Stimulated activated CD4-positive, alpha-beta T cell treated with anti-CD3 and anti-CD28 coated beads, TNF-alpha, amount 100 ng/mL, for 1 hour (primary cell): Measurements from ENCODE around the gene RNF115.
"Not testable (repeated sequence)": the region's sequence is repeated elsewhere in the genome, so short reads cannot be mapped to it uniquely, and the experiment has no call there.

Experiments used
- DNase-seq, 3 donors: peaks; one replicate each; pipeline ENCODE4 v3.0.0-alpha.2; 2020; ENCODE audit warnings: low read depth in 3 of 3, low spot score in 1 of 3

Gene RNF115

DNA sequence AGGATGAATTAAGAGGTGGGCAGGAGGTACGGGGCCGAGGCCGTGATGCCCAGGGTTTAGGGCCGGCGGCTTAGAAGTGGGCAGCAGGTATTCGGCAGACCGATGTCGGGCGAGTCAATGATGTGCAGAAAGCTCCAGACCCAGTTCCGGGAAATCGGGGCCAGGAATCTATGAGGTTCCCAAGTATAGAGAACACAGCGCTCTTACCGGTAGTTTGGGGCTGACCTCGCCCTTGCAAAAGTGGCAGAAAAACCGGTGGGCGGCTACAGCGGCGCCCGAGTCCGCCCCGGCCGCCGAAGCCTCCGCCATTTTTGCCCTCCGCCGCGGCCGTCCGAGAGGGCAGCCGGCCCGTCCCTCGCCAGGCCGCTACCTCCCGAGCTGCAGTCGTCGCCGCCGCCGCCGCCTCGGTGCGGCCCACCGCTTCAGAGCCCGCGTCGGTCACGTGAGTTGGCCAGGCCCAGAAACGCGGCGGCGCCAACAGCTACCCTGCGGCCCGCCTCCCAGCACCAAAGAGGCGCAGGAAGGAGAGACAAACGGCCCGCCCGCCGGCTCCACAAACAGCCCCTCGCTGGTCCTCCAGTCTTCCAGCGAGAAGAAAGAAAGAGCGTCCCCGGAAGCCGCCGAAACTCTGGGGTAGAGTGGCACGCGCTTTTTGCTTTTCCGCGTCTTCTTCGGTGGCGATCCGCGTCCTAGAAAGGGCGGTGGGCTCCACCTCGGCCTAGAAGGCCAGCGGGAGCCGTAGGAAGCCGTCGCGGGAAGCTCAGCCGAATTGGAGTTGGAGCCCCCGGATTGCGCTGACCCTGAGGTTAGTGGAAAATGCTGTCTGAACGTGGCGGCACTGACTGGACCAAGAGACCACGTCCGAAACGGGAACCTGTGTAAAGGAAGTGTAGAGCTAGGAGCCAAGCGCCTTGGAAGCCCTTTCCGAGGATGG is at the start of gene RNF115, which contains the start of gene POLR3C:
TSS of gene RNF115 (minus strand) at position 531 of the 934 bp plus-strand sequence. CDS start at position 309, 222 bp downstream.
TSS of gene POLR3C (plus strand) at position 636 of the 934 bp plus-strand sequence. CDS start 1,577 bp downstream, outside the sequence.
- peak; percentile 70 to 75 (median 71) for DNase-seq

DNA sequence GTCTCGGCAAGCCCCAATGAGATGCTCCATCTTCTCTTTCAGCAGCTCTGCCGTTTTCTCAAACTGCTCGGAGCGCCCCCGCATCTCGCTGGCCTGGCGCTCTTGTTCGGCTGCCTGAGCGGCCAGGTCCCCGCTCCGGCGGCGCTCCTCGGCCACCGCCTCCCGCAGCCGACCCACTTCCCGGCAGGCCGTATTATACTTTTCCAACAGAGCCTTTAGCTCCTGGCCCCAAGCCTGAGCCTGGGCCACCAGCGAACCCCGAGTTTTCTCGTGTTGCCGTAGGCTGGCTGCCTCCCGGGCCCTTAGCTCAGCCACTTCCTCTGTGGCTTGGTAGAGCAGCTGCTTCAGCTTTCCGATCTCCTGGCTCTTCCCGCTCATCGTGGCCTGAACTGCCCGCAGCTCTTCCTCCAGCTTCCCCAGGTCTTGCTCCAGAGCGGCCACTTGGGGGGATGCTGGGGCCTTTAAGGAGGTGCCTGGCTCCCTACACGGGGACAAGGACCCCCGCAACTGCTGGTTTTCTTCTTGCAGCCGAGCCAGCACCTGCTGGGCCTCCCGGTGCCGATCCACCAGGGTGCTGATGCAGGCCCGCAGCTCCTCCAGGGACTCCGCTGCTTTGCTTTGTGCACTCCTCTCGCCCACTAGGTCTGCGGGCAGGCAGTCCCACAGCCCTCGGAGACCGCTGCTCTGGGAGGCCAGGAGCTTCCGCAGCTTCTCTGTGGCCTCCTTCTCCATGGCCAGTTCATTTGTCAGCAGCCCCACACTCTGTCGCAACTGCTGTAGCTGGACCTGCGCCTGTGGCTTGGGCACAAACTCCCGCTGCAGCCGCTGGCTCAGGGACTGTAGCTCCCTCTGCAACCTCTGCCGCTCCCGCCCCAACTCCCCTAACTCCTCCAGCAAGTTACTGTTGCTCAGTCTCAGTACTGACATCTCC is 48.4 kb upstream of the RNF115 start:
- peak in 1 of 3 donors; percentile 8 for DNase-seq

DNA sequence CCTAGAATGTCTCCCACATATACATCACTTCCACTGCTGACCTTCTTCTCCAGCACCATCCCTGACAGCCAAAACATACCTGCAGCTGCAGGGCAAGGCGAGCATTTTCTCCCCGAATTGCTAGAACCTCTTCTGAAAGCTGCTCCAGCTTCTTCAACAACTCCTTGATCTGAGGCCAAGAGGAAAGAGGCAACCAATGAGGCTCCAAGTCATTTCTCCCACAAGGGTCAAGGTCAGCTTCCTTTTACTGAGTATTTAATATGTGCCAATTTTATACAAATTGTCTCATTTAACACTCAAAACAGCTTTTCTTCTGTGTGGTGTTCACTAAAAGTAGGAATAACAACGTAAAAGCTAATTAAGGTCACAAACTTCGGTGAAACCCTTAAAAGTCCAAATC is 44.3 kb upstream of the RNF115 start:
- DNase-seq = no peak

- no peak for DNase-seq
These were observed 39.6 kb upstream of the RNF115 start for GRCh38 chr1:145863282-145864018.

- peak; percentile 29 to 64 (median 48) for DNase-seq
These were observed 35.7 kb upstream of the RNF115 start for GRCh38 chr1:145859491-145860023.

DNA sequence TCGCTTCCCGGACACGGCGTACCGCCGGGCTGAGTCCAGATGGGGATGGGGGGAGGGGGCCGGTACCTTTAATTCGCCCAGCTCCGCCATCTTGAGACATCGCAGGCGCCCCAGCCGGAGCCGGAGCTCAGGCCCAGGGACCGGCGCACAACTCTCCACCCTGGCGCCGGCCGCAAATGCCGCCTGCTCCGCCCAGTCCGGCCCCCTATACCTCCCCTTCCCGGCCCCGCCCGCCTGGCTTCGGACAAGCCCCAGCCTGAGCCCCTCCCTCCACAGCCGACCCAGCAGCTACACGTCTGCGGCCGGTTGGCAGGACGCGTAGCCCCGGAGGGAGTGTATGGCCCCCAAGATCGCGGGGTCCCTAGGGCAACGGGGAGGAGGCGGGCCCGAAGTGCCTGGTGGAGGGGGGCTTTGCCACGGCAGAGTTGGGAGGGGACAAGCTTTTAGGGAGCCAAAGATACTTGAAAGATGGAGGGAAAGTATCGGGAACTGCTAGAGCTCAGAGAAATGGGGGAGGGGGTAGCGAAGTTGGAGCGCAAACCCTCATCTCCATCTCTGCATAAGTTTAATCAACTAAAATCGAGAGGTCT is 35.1 kb upstream of the RNF115 start, which contains the start of gene PIAS3:
TSS of gene PIAS3 (minus strand) at position 181 of the 590 bp plus-strand sequence. CDS start at position 90, 91 bp downstream.
- DNase-seq = peak; percentile 49 to 73 (median 55)

GRCh38 chr1:145858238-145858900 is 34.5 kb upstream of the RNF115 start:
- peak in 2 of 3 donors; percentile 25 to 42 for DNase-seq

DNA sequence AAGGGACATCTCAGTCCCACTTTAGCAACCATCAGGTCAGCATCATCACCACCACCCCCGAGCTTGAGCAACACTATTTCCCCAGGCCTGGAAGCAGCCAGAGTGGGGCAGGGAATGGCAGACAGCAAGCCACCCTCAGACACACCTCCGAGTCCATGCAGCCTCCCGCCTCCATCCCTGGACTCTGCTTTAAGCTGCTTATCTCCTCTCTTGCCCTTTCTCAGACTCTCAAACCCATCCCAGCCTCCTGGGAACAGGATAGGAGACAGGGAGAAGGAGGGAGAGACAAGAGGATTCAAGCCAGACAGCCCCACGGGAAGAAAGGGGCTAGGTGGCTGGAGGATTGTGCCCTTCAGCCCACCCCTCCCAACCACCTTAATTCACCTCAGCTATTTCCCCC is 33.3 kb upstream of the RNF115 start:
- no peak for DNase-seq

- DNase-seq = no peak
These were observed 31.6 kb upstream of the RNF115 start for GRCh38 chr1:145855426-145855948.

DNA sequence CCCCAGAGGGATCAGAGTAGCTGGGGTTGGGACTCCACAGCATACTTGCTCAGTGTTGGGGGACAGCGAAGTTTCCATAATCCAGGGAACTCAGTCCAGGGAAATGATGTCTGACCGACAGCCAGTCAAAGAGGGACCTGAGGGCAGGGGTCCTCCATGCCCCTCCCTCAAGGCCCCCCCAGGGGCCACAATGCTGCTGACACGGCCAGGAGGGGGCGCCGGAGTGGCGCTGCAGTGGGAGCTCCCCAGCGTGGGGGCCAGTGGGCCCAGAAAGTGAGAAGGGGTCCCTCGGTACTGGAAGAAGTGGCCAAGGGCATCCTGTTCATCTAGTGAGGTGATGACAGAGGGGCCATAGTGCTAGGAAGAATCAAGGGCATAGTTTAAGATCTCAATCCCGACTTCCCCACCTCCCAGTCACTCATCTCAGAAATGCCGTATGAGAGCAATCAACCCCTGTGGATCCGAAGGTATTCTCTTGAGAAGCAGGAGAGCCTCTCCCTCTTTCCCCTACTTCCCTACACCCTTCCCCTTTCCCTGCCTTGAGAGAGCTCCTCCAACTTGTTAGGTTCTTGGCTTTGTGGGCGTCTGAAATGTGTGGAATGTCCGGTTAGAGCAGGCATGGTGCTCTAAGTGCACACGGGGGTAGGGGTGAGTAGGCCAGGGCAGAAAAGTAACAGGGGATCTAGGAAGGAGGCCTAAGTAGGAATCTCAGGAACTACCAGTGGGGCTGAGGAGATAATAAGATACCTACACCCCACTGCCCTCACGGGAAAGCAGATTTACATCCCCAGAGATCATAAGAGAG is 25.7 kb upstream of the RNF115 start:
- DNase-seq = no peak

- no peak for DNase-seq
These were observed 23.9 kb upstream of the RNF115 start for GRCh38 chr1:145847827-145848226.

DNA sequence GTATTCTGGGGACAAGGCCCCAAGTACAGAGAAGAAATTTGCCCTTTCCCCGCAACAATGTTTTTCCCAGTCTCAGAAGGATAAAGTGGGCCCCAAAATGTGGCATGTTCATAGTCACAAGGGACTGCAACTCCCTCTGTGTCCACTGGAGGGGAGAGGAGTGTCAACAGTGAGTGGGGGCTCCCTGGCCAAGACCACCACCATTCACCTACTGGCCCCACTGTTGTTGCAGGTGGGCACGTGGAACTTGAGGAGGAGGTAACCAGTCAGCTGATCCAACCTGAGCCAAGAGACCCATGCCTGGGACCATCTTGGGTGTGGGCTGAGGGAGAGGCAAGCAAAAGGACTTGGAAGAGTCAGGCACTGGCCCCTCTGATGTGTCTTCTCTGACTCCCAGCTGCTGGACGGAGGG is 22.3 kb upstream of the RNF115 start:
- DNase-seq = no peak

GRCh38 chr1:145845514-145846161 is 21.7 kb upstream of the RNF115 start, which contains the start of gene NUDT17:
Gene NUDT17, plus strand, starts transcription at chr1:145845630. Its CDS starts 11 bp downstream, at chr1:145845641.
- peak; percentile 44 to 67 (median 47) for DNase-seq

DNA sequence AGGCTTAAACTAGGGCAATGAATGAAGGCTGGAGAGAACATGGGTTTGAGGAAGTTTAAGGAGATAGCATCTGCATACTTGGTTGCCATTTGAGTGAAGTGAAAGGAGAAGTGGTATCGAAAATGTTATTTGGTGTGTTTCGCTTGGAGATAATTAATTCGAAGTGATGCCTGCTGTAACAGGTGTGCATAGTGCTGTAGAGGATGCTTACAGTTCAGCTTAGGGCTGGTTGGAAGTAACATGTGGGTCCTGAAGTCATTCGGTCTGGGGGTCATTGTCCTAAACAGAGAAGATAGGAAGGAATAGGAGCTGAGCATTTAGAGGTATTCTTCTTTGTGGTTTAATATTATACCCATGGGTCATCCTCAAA is 21.2 kb upstream of the RNF115 start:
- no peak for DNase-seq

DNA sequence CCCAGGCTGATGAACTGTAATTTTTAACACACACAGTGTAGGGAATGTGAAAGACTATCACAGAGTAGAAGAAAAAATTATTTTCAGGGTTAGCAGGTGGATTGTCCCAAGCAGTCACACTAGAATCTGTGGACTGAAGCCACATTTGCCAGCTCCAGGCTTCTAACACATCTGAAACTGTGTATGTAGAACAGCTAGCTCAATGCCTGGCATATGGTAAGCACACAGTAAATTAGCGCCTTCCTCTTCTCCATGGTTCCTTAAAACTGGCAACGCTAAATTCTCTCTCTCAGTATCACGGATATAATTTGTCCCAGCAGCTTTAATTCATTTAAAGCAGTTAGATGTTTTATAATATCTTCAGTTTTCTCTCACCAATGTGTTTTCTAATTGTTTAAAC is 19.1 kb upstream of the RNF115 start:
- no peak for DNase-seq

DNA sequence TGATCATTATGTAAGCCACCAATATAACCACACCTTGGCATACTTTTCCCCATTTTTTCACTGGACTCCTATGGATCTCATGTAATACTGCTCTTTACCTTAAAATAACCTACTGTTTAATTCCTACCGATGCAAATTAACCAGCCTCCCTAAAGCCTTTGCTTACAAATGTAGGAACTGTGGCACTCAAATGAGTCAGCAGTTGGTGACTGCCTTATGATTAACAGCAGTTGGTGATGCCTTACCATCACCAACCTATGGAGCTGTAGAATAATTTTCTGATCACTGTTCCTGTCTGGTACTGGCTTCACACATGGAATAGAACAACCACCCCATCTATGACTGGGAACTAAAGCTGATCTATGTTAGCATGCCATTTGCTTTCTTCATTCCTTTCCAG is 13.8 kb upstream of the RNF115 start:
- no peak for DNase-seq

GRCh38 chr1:145830810-145831209 is 6.9 kb upstream of the RNF115 start:
- DNase-seq = not testable (repeated sequence)
